ENCODE data around the gene HSH2D.

The HSH2D gene

GRCh38 chr19:16193466-16193865 is 50.0 kb downstream of the HSH2D start:
- DNase-seq (ENCODE audit: low spot score), result no peak

GRCh38 chr19:16197188-16197621 is 53.7 kb downstream of the HSH2D start:
- no peak for DNase-seq (ENCODE audit: low spot score)

GRCh38 chr19:16197622-16198369 is 54.3 kb downstream of the HSH2D start, which contains the start of gene AP1M1:
Gene AP1M1, plus strand, starts transcription at chr19:16197911. Its CDS starts 116 bp downstream, at chr19:16198027.
- peak; percentile 97 for DNase-seq (ENCODE audit: low spot score)

- no peak for DNase-seq (ENCODE audit: low spot score)
Measured at GRCh38 chr19:16198370-16198651, 54.8 kb downstream of the HSH2D start.

GRCh38 chr19:16199275-16199932 is 55.9 kb downstream of the HSH2D start:
- no peak for DNase-seq (ENCODE audit: low spot score)

- no peak for DNase-seq (ENCODE audit: low spot score)
Measured at GRCh38 chr19:16200038-16201010, 56.8 kb downstream of the HSH2D start.

- no peak for DNase-seq (ENCODE audit: low spot score)
Measured at GRCh38 chr19:16201011-16201391, 57.5 kb downstream of the HSH2D start.

GRCh38 chr19:16202320-16203255 is 59.1 kb downstream of the HSH2D start:
- no peak for DNase-seq (ENCODE audit: low spot score)

GRCh38 chr19:16203256-16204004 is 59.9 kb downstream of the HSH2D start:
- DNase-seq (ENCODE audit: low spot score), result no peak

- DNase-seq (ENCODE audit: low spot score), result no peak
Measured at GRCh38 chr19:16204005-16204294, 60.5 kb downstream of the HSH2D start.

GRCh38 chr19:16205205-16206045 is 61.9 kb downstream of the HSH2D start:
- DNase-seq (ENCODE audit: low spot score), result no peak

- DNase-seq (ENCODE audit: low spot score), result no peak
Measured at GRCh38 chr19:16206046-16206605, 62.6 kb downstream of the HSH2D start.

GRCh38 chr19:16206637-16207036 is 63.2 kb downstream of the HSH2D start:
- DNase-seq (ENCODE audit: low spot score), result no peak

- DNase-seq (ENCODE audit: low spot score), result no peak
Measured at GRCh38 chr19:16207063-16207462, 63.6 kb downstream of the HSH2D start.

- DNase-seq (ENCODE audit: low spot score), result no peak
Measured at GRCh38 chr19:16207490-16208025, 64.1 kb downstream of the HSH2D start.
